GM12873 (cell line): ENCODE results near the gene UNC79.
A peak's percentile ranks its signal among the peaks of the same experiment; 100 is the strongest.

Experiments
- CTCF ChIP-seq: IDR thresholded peaks from 2 replicates; pipeline ENCODE4 v1.5.1; 2012; ENCODE audit warnings: low read depth, mild to moderate bottlenecking, moderate library complexity, low read length, control low read depth; ENCODE audit not compliant: insufficient read depth; ENCODE audit errors: missing control alignments

UNC79 gene

GRCh38 chr14:93531644-93532043, 100.9 kb downstream of the UNC79 start:
- TF ChIP-seq CTCF = no peak

GRCh38 chr14:93532541-93532940, 101.8 kb downstream of the UNC79 start:
- no peak for TF ChIP-seq CTCF

GRCh38 chr14:93533437-93533836, 102.7 kb downstream of the UNC79 start:
- TF ChIP-seq CTCF = no peak

- TF ChIP-seq CTCF = no peak
These were observed 103.1 kb downstream of the UNC79 start for GRCh38 chr14:93533842-93534241.

- TF ChIP-seq CTCF = no peak
These were observed 104.8 kb downstream of the UNC79 start for GRCh38 chr14:93535537-93535936.

GRCh38 chr14:93536945-93537344, 106.2 kb downstream of the UNC79 start:
- TF ChIP-seq CTCF = peak; percentile 33

- TF ChIP-seq CTCF = no peak
These were observed 107.2 kb downstream of the UNC79 start for GRCh38 chr14:93537951-93538350.

GRCh38 chr14:93538413-93538812, 107.7 kb downstream of the UNC79 start:
- no peak for TF ChIP-seq CTCF
